Measurements from ENCODE around the gene MTHFD1.

- TF ChIP-seq POLR2A (IDR thresholded peaks at IDR 0.05; ENCODE audit: low read length) = no peak
- no peak for TF ChIP-seq ESRRA (IDR thresholded peaks at IDR 0.05; ENCODE audit: borderline replicate concordance, low read length)
- TF ChIP-seq SMC3 (IDR thresholded peaks at IDR 0.05) = no peak
- TF ChIP-seq CTCF (IDR thresholded peaks at IDR 0.05) = no peak
- TF ChIP-seq RAD21 (conservative IDR thresholded peaks at IDR 0.05 in 1 of 2, IDR thresholded peaks at IDR 0.05 in 1 of 2) = no peak
- TF ChIP-seq EP300 (IDR thresholded peaks at IDR 0.05) = no peak
- TF ChIP-seq BHLHE40 (IDR thresholded peaks at IDR 0.05; ENCODE audit: low read depth, low read length) = no peak
- no peak for TF ChIP-seq ZSCAN20 (CRISPR knock-in tag; IDR thresholded peaks at IDR 0.05)
- TF ChIP-seq PBX3 (IDR thresholded peaks at IDR 0.05) = no peak
- TF ChIP-seq PHF8 (IDR thresholded peaks at IDR 0.05; ENCODE audit: borderline replicate concordance, low read depth) = no peak
- no peak for TF ChIP-seq ZC3H11A (IDR thresholded peaks at IDR 0.05)
- TF ChIP-seq, protein P1, sequence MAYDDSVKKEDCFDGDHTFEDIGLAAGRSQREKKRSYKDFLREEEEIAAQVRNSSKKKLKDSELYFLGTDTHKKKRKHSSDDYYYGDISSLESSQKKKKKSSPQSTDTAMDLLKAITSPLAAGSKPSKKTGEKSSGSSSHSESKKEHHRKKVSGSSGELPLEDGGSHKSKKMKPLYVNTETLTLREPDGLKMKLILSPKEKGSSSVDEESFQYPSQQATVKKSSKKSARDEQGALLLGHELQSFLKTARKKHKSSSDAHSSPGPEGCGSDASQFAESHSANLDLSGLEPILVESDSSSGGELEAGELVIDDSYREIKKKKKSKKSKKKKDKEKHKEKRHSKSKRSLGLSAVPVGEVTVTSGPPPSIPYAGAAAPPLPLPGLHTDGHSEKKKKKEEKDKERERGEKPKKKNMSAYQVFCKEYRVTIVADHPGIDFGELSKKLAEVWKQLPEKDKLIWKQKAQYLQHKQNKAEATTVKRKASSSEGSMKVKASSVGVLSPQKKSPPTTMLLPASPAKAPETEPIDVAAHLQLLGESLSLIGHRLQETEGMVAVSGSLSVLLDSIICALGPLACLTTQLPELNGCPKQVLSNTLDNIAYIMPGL (CRISPR knock-in tag; IDR thresholded peaks at IDR 0.05; ENCODE audit: borderline replicate concordance) = no peak
- TF ChIP-seq, protein P2, sequence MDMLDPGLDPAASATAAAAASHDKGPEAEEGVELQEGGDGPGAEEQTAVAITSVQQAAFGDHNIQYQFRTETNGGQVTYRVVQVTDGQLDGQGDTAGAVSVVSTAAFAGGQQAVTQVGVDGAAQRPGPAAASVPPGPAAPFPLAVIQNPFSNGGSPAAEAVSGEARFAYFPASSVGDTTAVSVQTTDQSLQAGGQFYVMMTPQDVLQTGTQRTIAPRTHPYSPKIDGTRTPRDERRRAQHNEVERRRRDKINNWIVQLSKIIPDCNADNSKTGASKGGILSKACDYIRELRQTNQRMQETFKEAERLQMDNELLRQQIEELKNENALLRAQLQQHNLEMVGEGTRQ (IDR thresholded peaks at IDR 0.05) = no peak
Measured at GRCh38 chr14:64439141-64439540, 51.0 kb downstream of the MTHFD1 start.

Measured in A549 (cell line).